ENCODE data around the gene KCTD21.

Gene KCTD21

DNA sequence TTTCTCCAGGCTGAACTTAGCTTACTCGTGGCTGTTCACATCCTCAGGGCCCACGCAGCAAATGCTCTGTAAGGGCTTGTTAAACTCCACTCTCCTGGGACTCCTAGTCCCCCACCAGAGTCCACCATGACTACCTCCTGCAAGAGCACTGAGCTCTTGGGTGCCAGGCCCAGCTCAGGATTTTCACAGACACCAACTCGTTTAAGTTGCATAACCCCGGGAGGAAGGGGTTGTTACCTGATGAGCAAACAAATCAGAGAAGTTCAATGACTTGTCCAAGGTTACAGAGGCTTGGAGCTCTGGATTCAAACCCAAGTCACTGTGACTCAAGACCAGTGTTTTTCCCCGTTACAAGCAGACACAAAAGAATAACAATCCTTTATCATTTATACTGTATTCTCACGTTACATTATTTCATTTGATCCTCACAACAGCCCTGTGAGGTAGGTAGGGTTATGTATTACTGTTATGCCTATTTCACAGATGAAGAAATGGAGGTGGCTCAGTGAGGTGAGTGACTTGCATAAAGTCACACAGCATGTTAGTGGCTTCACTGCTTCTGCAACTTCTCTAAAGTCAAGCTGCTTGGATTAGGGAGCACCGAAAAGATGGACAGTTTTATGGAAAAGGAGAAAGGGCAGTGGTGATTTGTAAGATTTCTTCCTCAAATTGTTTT is 17.4 kb downstream of the KCTD21 start:
- no peak for DNase-seq

DNA sequence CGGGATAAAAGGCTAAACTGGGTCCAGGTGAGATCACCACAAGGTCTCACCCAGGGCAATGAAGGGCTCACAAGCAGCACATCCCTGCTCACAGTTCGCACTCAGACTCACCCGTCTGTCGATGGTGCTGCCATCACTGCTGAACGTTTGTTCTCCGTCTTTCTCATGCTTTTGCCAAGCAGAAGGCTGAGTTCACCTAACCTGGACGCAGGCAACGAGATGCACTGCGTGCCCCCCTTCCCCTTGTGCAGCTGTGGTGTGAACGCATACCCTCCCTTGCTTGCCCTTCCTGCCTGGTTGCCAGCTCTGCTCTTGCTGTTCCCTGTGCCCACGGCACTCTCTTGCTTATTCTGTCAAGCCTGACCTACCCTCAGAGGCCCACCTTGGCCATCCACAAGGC is 18.0 kb downstream of the KCTD21 start:
- no peak for DNase-seq

DNA sequence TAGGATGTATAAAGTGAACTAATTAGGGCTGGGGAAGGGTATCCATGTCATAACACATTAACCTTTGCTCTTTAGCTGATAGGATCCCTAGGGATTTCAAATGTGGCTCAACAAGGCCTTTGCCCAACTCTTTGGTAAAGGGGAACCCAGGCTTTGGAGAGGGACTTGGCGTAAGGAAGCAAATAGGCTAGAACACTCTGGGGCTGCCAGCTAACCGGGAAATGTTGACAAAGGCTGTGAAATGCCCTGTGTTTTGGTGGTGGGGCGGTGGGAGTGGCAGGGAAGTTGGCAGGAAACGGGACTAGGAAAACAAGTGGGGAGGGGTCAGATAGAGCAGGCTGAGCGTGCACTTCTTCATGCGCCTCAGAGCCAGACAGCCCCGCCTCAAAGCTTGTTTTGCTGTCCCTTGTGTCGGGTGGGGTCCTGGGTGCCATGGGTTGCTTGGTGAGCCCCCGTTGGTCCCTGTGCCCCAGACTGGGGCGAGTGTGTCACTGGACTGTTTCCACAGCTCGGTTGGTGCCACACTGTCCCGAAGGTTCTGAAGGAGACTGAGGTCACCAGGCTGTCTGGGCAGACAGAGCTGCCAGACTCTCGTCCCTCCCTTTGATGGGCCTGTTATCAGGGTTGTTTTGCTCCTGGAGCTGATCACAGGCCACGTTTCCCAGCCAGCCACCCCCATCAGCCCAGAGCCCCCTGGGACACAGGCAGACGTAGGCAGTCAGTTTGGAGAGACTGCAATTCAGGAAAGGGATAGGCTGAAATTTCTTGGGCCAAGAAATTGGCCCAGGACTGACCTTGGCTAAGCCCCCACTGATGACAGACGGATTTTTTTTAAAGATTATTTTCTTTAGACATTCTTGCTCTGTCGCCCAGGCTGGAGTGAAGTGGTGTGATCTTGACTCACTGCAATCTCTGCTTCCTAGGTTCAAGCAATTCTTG is 19.6 kb downstream of the KCTD21 start:
- DNase-seq = no peak

DNA sequence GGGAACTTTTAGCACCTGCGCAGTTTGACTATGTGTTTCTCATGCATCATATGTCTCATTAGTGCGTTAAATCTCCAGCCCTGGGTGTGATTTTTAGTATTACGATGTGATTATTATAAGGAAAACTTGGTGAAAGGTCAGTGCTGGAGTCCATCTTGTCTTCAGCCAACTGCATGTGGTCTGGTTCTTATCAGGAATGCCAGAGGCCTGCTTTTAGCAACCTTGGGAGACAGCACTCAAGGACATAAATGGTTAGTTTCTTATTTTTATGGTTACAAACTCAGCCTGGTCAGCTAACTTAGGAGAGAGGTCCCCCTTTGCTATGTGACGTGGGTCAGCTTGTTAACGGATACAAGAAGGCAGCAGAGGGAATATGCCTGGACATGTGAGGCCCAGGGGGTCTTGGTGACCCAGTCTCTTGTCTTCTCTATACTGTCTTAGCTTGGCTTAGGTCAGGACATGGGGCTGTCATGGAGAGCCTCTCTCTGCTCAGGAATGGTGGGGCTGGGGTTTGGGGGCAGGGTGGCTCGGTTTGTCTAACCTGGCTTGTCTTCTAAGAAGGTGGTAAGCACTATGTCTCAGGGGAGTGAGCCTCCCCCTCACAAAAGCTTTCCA is 21.5 kb downstream of the KCTD21 start:
- no peak for DNase-seq

DNA sequence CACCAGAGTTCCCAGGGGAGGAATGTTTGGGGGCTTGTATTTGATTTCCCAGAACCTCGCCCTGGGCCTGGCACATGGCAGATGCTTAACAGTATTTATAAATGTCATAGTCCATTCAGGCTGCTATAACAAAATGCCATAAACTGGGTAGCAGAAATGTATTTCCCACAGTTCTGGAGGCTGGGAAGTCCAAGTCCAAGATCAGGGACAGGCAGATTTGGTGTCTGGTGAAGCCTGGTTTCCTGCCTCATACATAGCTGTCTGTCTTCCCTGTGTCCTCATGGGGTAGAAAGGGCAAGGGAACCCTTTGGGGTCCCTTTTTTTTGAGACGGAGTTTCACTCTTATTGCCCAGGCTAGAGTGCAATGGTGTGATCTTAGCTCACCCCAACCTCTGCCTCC is 24.0 kb downstream of the KCTD21 start:
- no peak for DNase-seq

DNA sequence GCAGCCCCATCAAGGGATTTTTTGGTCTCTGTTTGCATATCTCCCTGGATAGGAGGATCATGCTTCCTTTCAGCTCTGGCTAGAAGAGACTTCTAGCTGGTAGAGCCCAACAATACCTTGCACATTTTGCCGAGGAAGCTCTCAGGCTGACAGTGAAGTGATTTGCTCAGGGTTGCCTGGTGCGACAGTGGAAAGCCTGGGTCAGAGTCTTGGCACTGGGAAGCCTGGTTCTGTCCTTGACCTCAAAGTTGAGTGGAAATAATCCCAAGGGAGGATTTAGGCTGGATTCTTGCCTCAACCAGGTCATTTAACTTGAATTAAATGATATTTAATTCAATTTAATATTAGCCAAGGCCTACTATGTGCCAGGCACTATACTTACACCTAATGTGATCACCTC is 24.6 kb downstream of the KCTD21 start:
- no peak for DNase-seq

DNA sequence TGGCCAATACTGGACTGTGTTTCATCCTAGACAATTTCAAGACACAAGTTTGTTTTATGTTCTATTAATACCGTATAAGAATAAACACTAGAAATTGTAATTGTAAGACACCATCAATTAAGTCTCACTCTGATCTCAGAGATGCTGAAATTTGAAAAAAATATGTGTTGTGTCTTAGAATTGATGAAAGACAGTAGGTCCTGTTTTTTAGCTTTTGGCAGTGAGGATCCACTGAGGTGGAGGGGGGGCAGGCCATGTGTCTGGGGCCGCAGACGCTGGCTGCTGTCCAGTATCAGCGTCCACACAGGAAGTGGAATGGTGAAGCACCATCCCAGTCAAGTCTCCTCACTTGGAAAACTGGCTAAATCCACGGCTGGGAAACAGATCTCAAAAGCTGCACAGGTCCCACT is 26.5 kb downstream of the KCTD21 start:
- DNase-seq = no peak

DNA sequence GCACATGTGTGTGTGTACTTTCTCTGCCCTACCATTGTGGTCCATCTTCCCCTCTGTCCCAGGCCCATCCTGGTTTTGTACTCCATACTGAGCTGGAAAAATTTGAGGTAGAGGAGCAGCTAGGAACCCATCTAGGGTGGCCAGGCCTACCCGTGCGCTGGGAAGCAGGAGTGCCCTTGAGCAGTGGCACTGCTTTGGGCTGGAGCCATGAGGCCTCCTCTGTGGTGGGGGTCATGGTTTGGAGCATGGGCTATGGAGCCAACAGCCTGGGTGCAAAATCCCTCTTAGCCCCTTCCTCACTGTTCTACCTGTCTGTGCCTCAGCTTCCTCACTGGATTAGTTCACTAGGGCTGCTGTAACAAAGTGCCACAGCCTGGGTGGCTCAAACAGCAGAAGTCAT is 27.1 kb downstream of the KCTD21 start:
- DNase-seq = no peak

DNA sequence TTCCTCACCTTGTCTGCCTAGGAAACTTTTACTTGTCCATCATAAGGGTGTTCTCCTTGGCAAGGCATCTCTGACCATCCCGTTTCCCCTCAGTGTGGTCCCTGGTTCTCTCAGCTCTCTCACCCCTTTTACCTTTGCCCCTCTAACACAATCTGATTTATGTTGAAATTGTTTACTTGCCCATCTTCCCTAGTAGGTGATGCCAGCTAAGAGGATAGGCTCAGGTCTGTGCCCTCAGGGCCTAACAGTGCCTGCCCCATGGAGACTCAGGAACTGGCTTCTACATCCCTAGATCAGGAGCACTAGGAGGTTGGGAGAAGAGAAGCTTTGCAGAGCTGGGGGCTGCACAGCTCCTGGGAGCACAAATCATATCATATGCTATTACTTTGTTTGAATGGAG is 27.9 kb downstream of the KCTD21 start:
- DNase-seq = no peak

DNA sequence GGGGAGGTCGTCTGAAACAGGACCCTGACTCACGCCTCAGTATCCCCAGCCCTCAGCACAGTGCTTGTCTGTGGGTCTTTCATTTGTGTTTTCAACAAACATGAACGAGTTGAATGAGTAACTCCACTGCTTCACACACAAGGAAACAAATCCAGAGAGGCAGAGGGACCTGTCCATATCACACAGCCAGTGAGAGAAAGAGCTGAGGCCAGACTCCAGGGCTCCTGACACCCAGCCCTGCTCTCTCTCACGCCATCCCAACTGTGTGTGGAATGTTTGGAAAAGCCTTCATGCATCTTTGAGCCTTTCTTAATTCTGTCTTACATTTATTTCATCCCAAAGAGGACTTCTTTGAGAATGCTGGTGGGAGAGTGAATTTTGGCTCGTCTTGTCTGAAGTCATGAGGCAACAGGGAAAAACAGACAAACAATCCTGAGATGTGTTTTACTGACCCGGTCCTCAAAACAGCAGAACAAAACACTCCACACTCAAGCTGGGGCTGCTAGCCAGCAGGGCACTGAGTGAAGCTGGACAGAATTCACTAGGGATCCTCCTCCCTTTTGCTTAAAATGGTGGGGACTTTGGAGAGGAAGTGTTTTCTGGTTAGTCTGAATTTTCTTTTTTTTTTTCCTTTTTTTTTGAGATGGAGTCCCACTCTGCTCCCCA is 29.3 kb downstream of the KCTD21 start:
- no peak for DNase-seq

DNA sequence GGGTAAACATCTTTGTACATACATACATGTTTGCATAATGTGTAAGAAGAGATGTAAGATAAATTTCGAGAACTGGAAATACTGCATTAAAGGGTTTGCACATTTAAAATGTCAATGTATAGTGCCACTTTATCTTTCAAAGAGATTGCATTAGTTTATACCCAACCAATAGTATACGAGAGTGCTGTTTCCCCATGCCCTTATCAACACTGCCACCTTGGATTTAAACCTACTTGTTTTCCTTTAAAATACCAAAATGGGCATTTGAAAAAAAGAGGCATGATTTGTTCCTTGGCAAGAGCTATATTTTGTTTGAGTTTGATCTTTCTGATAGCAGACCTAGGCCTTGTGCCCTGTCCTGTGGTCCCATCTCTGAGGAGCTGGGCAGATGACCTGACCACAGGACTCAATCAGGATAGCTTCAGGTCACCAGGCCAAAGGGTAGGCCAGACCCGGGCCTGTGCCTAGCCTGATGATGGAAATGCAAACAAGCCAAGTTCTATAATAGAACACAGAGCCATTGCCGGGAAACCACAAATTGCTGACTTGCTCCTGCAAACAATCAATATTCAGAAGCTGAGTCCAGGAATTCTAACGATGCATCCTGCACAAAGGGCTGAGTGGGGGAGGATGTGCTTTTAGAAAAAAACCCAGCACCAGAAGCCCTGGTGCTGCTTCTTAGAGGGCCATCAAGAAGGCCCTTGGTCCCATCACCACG is 32.1 kb downstream of the KCTD21 start:
- no peak for DNase-seq

DNA sequence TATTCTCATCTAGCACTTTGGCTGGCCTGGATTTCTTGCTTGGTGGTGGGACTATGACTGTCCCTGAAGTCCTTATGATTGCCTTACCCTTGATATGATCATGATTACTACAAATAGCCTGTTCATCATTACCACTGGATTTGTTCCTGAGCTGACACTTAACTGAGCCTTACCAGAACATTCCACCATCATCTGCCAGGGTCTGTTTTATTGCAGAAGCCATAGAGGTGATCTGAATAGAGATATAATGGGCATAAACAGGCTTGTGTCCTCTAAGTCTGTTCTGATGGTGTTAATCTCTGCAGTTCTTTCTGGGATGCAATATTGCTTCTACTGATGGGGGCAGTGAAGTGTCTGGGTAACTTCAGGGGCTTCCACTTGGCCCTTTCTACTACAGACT is 36.6 kb downstream of the KCTD21 start:
- DNase-seq = no peak

DNA sequence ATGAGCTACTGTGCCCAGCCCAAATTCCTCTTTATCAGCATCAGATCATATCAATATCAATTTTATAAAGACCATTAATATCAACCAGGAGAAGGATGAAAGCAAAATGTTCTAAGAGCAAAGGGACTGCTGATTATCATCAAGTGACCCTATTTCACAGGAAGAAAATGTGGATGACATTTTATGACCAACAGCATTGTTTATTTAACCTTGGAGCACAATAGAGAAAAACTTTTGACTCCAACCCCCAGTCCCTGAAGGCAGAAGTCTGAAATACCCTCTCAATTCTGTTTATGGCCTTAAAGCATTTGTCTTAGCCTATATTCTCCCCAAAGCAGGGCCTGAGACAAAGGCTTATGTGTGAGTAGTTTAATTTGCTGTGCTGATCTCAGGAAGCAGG is 37.7 kb downstream of the KCTD21 start:
- DNase-seq = no peak

DNA sequence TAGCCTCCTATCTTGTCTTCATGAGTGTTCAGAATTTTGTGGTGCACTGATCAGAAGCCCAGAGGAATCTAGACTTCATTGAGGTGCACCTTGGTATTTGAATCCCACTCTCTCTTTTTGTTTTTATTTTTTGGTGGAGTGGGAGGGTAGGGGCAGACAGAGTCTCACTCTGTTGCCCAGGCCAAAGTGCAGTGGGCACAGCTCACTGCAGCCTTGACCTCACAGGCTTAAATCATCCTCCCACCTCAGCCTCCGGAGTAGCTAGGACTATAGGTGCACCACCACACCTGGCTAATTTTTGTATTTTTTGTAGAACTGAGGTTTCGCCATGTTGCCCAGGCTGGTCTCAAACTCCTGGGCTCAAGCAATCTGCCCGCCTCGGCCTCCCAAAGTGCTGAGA is 38.1 kb downstream of the KCTD21 start:
- no peak for DNase-seq

DNA sequence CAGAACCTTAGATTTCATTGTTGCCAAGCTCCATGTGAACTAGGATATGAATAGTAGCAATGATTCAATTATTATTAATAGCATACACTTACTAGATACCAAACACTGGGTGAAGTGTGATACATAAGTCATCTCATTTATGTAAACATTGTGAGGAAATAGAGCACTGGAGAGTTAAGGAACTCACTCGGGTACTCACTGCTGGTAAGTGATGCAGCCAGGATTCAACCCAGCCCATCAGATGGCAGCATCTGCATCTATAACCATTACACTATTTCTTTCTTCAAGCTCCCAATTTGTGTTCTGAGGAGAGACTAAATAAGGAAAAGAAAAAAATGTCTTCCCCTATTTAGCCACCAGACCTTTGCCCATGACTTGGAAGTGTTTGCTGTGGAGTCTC is 38.8 kb downstream of the KCTD21 start:
- DNase-seq = no peak

DNA sequence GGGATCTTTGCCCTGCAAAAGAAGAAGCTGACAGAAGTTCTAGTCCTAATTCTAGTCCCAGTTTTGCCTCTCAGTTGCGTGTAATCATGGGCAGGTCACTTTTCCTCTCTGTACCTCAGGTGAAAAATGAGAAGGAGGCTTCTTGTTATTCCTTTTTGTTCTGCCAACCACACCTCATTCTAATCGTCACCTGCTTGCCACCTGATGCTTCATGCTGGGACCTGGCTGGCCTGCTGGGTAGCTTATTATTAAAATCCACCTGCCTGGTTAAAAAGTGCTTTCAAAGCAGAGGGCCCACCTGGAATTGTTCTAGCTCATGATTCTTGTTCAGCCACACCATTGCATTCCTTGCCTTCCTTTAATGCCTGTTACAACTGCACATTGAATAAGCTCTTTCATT is 40.6 kb downstream of the KCTD21 start:
- DNase-seq = no peak

DNA sequence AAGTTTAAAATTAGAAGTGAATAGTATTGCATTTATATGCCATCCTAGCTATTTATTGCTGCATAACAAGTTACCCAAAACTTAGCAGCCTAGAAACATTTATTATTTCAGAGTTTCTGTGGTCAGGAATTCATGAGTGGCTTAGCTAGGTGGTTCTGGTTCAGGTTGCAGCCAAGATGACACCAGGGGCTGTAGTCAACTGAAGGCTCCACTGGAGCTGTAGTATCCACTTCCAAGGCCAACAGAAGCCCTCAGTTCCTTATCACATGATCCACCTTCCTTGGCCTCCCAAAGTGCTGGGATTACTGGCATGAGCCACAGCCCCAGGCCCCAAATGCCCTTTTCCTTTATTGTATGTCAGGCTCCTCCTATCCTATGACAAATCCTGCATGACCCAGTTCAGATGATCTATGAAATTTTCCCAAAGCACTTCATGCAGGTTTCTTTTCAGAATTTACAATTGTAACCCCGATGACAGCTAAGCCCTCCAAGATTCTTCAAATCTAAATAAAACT is 42.9 kb downstream of the KCTD21 start:
- DNase-seq = no peak

DNA sequence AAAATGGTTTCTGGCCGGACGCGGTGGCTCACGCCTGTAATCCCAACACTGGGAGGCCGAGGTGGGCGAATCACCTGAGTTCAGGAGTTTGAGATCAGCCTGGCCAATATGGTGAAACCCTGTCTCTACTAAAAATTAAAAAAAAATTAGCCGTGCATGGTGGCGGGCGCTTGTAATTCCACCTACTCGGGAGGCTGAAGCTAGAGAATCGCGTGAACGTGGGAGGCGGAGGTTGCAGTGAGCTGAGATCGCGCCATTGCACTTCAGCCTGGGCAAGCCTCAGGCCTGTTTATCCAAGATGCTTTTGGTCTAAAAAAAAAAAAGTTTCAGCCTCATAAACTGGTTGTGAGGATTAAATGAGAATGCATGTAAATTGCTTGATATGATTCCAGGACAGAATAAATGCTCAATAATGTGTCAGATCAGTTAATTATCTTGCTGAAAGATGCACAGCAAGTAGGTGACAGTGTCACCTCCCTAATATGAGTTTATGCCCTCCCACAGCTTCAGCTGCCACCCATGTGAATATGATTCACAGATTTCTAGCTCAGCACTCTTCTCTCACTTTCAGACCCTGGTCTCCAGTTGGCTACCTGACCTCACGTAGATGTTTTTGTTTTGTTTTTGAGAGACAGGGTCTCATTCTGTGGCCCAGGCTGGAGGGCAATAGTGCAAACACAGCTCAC is 47.9 kb downstream of the KCTD21 start:
- DNase-seq = no peak

DNA sequence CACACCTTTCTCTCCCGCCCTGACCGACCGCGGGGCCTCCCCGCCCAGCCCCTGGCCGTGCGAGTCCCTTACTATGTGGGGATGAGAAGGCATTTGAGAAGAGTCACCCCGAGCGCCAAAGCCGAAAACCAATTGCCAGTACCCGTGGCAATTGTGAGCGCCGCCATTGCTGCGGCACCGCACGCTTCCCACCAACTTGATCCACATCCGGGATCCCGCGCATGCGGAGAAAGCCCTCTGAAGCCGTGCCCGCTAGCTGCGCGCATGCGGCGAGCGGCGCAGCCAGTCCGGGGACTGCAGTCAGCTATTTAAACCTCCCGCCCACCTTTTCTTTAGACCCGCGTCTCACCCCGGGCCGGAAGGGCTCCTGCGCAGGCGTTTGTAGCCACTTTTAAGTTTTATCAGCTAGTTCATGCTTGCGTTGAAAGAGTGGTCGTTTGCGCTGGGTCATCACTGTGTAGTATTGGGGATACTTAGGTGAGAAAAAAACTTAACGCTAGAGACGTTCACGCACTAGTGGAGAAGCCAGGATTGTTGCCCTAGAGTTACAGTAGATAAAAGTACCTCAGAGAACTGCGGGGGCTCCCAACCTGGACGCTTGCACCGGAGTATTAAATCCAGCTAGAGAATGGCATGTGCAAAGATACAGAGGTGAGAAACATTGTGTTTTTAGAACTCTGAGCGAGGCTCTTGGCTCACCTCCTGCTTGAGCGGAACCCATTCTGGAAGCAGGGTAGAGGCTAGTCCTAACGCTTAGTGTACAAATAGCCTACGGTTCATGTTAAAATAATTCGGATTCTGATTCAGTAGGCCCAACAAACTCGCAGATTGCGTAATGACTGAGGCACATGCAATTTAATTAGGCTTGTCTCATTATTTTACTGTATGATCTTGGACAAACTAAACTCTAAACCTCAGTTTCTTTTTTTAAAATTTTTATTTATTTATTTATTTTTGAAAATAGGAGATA is 48.7 kb downstream of the KCTD21 start, which contains the start of gene ALG8:
Gene ALG8 (minus strand): TSS at position 205 of the 970 bp plus-strand sequence. CDS start 38 bp downstream, at position 167.
- DNase-seq = peak; percentile 94

DNA sequence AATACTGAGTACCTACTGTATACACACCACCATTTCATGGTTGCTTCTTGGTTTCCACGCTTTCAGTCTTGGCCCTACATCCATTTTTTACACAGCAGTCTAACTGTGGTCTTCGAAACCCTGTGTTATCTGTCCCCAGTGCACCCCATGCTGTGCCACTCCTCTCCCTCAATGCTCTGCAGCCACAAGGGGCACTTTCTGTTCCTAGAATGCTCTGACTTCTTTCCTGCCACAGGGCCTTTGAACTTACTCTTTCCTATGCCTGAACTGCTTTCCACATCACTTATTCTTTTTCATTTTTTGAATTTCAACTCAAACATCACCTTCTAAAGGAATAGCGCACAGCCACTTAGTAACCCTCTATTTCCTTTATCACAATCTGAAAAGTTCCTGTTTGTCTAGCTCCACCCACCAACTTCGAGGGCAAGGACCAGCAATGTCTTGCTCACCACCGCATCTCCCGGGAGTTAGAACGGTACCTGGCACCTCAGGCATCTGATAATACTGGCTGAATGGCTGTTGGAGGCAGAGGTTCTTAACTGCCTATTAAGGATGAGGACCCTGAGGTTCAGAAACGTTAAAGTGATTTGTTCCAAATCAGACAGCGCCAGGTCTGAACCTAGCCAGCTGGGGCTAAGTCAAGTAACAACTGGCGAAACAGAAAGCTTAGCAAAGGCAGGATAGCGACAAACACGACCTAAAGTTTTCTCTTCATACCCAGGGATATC is 49.6 kb downstream of the KCTD21 start:
- DNase-seq = peak; percentile 46

All from activated T-cell treated with anti-CD3 and anti-CD28 coated beads for 4 hours (primary cell).